HG03196 (cell line): ENCODE results near the gene RDH14.

Source experiments
- ATAC-seq: cut with Tn5 transposase; IDR thresholded peaks from one replicate; pipeline ENCODE4 v1.9.1; 2021; ENCODE audit not compliant: unreplicated experiment

The RDH14 gene

GRCh38 chr2:18525236-18525635, 35.2 kb downstream of the RDH14 start:
- no peak for ATAC-seq

GRCh38 chr2:18522484-18523146, 37.8 kb downstream of the RDH14 start:
- no peak for ATAC-seq

- peak; percentile 76 for ATAC-seq
Measured at GRCh38 chr2:18520451-18521425, 39.7 kb downstream of the RDH14 start.

GRCh38 chr2:18519914-18520450, 40.5 kb downstream of the RDH14 start:
- ATAC-seq, result no peak

DNA sequence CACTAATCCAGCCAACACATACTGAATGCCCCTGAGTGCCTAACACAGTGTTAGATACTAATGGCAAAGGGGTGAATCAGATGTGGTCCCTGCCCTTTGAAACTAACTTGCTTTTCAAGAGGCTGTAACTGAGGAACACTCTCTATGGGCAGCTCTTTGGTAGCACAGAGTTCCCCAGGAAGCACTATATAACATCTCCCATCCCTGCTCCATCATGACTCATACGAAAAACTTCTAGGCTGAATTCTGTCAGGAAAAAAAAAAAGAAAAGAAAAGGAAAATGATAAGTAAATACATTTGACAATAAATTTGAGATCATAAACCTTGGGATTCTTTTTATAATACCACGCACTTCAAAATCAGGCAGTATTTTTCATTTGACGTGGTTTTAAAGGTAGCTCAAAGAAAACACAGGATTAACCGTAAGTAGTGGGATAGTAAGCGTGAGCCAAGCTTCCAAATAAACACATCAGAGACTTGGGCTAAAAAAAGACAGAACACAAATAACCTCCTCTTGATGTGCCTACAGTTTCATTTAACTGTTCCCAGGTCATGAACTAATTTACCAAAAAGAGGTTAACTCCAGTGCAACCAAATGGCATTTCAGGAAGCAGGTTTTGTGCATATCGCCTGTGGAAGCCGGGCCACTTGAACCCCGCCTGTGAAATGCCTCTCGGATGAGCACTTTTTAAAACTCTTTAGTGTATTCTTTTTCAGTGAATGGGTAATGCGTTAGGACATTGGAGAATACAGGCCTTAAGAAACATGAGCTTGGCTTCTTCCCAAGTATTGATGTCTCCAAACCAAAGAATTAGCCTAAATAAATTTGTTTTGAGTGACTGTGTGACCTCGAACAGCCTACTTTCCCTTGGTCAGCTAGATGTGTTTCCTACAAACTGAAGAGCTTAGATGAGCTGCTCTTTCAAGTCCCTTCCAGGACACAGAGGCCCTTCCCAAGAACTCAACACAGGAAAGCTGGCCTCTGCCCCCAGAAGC, 42.0 kb downstream of the RDH14 start:
- ATAC-seq, result no peak

DNA sequence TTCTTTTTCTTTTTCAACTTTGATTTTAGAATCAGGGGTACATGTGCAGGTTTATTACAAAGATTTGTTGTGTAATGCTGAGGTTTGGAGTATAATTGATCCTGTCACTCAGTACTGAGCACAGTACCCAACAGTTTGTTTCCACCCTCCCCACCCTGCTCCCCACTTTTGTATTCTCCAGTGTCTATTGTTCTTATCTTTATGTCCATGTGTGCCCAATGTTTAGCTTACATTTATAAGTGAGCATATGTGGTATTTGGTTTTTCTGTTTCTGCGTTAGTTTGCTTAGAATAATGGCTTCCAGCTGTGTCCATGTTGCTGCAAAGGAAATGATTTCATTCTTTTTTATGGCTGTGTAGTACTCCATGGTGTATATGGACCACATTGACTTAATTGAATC, 43.1 kb downstream of the RDH14 start:
- no peak for ATAC-seq

DNA sequence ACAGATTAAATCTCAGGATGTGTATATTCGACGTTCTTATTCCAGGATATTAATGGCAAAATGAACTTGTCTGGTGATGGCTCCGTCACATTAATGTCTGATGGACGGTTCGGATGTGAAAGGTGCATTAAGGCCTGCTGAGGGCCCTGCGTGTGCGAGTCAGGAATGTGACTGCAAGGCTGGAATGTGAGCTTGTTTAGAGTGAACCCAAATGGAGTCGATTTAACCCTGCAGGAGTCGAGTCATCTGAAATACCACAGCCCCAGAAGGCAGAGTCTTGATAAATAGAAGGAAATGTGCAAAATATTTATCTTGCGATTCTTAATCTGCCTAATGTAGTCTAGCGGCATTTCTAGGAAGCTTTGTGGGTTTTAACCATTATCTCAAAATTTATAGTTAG, 44.3 kb downstream of the RDH14 start:
- no peak for ATAC-seq

- no peak for ATAC-seq
Measured at GRCh38 chr2:18514526-18515461, 45.7 kb downstream of the RDH14 start.

GRCh38 chr2:18510775-18511174, 49.7 kb downstream of the RDH14 start:
- no peak for ATAC-seq

DNA sequence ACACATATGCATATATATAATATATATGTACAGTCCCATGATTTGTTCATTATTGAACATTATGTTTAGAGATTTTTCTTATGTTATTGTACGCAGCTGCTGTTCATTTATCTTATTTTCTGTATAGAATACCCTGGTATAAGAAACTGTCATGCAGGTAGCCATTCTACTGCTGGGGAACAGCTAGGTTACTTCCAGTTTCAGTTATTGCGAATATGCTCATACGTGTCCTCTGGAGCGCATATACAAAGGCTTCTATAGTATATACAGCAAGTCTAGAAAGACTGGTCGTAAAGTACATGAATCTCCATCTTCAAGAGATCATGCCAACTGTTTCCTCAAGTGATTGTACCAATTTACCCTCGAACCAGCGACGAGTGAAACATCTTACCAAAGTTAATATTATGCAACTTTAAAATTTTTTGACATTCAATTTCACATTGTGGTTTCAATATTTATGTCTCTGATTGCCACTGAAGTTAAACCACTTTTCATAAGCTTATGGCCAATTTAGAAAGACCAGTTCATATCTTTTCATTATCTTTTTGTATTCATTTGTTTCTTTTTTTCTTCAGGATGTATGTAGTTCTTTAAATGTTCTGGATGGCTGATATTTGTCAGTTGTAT, 53.5 kb downstream of the RDH14 start:
- no peak for ATAC-seq

- ATAC-seq, result no peak
Measured at GRCh38 chr2:18505703-18506341, 54.6 kb downstream of the RDH14 start.
